HG02571 (cell line): ENCODE measurements around the gene TPCN1.
A peak's percentile ranks its signal among the peaks of the same experiment; 100 is the strongest.

Experiments
- ATAC-seq: cut with Tn5 transposase; IDR thresholded peaks from one replicate; pipeline ENCODE4 v1.9.1; 2021; ENCODE audit warnings: mild to moderate bottlenecking, moderate library complexity; ENCODE audit not compliant: unreplicated experiment

TPCN1 gene

DNA sequence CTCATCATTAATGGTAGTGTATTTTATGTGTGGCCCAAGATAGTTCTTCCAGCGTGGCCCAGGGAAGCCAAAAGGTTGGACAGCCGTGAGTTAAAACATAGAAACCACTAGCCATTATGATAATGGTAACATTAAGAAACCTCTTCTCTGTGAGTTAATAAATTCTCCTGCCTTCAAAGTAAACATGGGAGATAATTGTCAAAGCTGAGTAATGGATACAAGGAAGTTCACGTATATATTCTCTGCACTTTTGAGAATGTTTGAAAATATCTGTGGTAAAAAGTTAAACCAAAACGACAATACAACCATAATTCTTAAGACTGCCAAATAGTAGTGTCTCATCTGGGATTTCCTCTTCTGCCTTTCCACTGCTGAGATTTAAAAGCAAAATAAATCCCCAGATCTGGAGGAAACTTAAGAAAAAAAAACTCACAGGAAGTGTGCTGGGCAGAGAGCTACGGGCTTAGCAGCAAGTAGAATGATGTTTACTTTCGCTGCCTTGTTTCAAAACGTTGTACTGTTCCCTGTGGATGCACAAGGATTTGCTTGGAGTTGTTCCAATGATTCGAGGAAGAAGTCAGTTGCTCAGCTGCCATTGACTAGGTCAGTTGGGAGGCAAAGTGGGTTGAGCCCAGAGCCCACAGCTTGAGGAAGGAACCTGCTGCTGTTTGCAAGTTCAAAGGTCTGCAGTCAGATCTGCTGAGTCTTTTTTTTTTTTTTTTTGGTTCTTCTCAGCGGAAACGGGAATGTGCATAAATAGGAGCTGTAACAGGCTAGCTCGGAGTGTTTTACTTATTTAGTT is 1.7 kb downstream of the TPCN1 start:
- ATAC-seq, result no peak

DNA sequence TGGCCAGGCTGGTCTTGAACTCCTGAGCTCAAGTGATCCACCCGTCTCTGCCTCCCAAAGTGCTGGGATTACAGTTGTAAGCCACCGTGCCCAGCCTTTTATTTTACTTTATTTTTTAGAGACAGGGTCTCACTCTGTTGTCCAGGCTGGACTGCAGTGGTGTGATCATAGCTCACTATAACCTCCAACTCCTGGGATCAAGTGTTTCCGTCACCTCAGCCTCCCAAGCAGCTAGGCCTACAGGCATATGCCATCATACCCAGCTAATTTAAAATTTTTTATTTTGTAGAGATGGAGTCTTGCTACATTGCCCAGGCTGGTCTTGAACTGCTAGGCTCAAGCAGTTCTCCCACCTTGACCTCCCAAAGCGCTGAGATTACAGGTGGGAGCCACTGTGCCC is 3.7 kb downstream of the TPCN1 start:
- no peak for ATAC-seq

DNA sequence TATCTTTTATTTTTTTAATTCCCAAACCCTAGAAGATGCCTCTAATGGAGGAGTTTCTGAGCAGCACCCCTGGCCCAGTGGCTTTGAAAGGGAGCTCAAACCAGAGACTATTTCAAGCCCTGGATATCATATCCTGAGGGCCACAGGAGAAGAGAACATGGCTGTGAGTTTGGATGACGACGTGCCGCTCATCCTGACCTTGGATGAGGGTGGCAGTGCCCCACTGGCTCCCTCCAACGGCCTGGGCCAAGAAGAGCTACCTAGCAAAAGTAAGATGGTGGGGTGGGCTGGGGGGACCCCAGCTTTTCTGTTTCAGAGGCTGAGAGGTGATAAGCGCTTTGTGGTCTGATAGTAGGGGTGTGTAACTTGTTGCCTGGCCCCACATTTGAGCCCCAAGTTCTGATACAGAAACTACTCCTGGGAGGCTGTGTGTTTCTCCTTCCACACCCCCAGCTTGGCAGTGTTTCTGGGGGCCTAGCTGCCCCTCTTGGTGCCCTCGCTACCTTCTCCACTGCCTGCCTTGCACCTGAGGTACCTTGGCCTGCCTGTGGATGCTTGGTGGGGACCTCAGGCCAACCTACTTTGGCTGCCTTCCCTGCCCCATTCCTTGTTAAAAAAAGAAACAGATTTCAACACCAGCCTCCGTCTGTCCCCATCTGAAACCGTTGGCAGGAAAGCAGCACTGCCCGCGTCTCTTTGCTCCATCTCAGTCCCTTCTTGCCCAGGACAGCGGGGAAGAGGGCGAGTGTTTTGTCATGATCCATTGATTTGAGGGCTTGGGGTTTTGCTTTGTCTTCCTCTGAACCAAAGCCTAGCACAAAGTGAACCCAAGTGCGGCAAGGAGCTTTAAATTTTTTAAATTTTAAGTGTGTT is 5.7 kb downstream of the TPCN1 start:
- no peak for ATAC-seq

DNA sequence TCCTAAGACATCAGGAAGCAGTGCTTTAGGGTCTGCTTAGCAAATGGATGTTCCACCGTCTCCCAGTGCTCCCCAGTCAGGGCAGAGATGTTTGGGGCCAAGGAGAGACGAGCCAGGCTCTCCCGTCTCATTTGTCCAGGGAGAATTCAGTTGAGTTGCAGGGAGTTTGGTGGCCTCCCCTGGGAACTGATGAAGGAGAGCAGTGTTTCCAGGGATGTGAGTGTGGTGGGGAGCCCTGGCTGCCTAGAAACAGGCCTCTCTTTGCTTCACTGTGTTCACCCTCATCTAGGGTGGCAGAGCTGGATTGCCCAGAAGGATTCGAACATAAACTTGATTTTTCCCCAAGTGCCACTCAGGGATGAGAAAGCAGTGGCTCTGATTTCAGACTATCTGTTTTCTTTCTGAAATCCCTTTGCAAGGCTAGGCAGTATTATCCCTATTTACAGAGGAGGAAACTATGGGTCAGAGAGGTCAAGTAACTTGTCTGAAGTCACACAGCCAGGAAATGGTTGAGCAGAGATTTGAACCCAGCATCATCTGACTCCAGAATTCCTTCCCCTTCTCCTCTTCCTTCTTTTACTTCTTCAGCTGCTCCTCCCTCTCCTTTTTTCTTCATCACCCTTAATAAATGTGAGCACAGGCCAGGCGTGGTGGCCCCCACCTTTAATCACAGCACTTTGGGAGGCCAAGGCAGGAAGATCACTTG is 6.6 kb downstream of the TPCN1 start:
- ATAC-seq, result no peak

DNA sequence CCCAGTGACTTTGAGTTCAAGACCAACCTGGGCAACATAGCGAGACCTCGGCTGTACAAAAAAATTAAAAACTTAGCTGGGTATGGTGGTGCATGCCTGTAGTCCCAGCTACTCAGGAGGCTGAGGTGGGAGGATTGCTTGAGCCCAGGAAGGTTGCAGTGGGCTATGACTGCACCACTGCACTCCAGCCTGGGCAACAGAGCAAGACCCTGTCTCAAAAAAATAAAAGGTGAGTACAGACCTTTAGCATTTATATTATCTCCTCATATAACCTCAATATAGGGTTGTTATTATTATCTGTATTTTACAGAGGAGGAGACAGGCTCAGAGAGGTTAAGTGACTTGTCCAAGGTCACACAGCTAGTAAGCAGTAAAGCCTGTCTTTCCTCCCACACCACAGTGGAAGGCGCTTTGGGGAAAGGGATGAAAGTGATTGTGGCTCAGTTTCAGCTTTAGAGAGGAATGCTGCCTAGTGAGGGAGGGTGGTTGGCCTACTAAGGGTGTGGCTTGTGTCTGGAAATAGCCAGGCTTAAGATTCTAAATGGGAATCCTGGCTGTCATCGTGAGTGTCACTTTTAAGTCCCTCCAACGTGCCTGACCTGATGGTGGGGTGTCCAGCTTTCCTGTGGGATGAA is 7.2 kb downstream of the TPCN1 start:
- no peak for ATAC-seq

DNA sequence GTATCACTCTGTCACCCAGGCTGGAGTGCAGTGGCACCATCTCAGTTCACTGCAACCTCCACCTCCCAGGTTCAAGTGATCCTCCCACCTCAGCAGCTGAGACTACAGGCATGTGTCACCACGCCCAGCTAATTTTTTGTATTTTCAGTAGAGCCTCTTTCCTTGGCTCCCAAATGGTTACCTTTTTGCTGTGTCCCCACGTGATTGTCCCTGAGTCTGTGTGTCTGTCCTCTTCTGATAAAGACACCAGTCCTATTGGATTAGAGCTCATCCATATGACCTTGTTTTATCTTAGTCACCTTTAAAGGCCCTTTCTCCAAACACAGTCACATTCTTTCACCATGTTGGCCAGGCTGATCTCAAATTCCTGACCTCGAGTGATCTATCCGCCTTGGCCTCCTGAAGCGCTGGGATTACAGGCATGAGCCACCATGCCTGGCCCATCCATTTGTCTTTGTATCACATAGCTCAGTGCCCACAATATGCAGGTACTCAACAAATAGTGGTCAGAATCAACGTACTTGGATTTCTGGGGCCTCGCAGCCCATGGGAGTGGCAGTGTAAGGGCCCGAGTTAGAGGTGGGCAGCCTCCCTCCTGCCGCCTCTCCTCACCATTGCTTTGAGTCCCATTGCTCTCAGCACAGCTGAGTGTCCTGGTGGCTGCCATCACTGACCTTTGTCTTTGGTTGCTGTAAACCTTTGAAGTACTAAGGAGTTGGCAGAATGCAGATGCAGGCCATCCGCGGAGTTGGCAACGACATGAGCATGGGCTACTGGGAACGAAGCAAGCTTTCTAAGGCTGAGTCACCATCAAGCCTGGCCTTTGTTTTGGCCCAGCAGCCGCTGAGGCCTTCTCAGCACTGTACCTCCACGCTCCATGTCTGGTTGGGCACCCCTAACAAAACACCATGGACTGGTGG is 9.3 kb downstream of the TPCN1 start:
- peak; percentile 17 for ATAC-seq

DNA sequence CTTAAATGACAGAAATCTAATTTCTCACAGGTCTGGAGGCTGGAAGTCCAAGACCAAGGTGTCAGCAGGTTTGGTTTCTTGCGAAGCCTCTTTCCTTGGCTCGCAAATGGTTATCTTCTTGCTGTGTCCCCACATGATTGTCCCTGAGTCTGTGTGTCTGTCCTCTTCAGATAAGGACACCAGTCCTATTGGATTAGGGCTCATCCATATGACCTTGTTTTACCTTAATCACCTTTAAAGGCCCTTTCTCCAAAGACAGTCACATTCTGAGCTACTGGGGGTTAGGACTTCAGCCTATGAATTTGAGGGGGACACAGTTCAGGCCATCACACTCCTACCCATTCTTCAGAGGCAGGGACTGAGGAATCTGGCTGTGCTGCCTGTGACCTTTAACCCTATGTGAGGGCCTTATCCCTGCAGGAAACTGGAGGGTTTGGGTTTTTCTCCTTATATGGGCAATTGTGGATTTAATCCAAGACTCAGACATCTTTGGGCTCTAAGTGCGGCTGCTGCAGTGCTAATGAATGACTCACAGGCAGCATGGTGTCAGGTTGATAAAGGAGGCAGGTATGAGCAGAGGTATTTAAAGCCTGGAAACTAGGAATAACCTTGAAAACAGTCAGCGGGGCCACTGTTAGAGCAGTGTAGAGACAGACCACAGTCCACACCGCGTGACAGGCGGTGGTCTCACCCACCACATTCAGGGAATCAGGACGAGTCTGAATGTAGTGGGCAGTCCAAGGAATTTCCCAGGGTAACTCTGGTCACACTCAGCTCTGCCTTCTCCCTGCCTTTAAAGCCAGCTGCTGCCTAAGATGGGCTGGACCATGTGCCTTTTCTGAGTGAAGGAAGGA is 10.2 kb downstream of the TPCN1 start:
- no peak for ATAC-seq

DNA sequence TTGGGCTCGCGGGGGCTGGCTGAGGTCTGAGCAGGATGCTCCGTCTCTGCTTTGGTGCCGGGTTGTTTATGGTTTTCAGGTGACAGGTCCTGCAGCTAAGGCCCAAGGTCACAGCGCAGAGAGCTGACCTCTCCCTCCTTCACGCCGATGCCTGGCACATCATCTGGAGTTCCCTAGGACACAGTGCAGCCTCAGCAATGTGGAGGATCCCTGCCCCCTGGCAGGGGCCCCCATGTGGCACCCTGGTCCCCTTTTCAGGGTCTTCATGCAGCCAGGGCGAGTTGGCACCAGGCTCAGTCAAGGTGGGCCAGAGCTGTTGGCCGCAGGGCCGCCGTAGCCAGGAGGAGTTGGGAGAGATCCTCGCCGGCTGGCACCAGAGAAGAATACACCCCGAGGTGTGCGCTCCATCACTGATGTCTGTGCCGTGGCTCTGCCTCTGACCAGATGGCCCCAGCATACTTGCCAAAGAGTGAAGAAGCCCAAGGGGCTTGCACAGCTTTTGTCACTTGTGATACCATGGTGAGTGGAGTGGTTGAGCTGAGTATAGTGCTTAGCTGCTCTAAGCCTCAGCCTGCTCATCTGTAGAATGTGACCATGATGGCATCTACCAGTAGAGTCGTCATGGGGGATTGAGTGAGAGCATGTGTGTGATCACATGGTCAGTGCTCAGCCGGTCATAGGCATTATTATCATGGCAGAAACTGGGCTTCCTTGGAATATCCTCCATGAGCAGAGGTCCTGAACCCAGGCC is 11.0 kb downstream of the TPCN1 start:
- no peak for ATAC-seq

DNA sequence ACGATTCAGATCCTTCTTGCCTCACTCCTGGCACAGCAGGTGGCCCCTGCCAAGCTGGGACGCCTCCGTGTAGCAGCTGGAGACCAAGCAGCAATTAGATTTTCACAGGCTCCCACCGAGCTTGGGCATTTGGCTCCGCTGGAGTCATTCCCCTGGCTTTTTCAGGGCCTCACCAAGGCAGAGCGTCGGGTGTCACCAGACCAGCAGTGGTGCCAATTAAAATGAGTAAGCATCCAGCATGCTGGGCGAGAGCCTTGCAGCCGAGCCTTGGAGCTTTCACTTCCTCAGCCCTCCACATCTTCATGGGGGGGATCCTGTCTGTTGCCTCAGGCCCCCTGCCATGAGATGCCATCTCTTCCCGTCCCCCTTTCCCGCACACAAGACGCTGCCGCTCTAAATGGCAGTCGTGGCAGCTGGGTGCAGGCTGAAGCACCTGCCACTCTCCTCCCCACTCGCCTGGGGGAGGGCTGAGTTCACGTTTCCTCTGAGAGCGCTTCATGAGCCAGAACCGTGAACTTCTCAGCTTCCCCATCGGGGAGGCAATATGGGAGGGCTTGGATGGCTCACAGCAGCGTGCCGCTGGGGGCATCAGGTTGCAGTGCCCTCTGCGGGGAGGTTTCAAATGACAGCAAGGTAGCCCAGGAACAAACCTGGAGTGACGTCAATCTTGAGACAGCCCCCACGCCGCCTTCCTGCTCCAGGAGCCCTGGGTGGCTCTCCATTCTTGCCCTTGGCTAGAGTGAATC is 11.7 kb downstream of the TPCN1 start:
- ATAC-seq, result peak; percentile 43

DNA sequence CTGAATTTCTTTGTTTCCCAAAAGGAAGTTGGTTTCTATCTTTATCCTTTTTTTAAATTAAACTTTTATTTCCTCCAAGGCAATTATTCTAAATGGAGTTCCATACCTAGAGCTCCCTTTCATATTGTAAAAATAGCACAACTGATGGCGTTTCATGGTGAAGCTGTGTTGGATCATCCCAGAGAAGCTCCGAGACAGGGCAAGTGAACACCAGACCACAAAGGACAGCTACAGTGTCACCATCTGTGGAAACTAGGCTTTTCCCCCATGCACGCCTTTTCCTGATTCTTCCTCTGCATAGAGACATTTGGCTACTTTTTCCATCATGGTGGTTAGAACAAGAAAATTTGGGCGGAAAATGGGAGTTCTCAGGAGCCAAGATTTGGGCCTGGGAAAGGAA is 12.7 kb downstream of the TPCN1 start:
- no peak for ATAC-seq

DNA sequence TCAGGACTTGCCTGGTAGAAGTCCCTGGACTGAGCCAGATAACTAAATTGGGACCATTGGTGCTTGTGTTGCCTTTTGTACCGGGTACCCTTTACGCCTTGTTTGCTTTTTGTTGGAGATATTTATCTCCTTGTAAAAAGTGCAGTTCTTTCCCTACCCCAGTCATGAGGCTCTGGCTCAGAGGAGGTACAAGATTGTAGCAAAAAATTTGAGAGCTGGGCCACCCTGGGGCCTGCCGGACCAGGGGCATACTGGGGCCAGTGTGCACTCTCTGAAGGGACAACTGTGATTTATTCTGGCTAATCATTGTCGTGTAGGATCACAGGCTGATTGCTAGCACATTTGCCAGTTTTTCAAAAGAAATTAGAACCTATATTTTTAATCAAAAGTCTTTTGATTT is 13.2 kb downstream of the TPCN1 start:
- ATAC-seq, result no peak

DNA sequence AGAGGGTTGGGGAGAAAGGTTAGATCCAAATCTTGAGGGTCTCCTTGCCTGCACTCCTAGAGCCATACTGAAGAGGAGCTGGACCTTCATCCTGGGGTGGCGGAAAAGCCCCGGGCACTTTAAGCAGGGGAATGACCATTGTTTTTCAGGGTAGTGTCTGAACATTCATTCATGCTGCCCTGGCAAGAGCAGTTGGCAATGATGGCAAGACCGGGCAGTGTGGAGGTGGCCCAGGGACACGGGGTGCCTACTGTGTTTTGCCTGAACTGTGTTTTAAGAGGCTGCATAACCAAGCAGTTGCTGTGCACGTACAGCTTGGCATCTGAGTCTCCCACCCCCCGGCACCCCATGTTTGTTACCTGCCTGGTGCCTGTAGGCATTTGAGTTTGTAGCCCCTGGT is 14.7 kb downstream of the TPCN1 start:
- no peak for ATAC-seq

DNA sequence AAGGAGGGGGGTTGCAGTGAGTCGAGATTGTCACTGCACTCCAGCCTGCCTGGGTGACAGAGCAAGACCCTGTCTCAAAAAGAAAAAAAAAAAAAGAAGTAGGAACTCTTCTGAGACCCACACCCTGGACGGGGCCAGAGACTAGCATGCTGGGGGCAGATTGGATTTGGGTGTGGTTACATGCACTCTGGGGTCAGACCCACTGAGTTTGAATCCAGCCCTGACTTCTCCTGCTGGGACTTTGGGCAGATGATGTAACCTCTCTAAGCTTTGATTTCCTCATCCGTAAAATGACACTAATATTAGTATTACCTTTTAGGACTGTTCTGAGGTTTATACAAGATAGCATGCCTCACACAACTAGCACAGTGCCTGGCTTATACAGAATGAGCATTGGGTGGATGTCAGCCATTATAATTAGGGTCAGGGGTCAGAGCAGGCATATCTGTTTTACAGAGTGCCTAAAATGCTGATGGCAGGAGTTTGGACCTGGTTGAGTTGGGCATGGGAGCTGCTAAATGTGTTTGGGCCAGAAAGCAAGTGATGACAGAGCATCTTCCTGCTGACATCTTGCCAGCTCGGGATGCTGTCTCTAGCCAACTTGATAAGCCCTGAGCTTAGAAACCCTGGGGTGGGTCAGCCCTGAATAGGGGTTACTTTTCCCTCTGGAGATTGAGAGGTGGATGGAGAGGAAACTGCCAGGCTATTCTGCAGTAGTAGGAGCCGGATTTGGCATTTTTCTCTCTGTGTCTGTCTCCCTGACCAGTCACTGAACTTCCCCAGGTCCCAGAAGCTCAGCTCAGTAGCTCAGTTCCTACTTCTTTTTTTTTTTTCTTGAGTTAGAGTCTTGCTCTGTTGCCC is 15.5 kb downstream of the TPCN1 start:
- no peak for ATAC-seq

DNA sequence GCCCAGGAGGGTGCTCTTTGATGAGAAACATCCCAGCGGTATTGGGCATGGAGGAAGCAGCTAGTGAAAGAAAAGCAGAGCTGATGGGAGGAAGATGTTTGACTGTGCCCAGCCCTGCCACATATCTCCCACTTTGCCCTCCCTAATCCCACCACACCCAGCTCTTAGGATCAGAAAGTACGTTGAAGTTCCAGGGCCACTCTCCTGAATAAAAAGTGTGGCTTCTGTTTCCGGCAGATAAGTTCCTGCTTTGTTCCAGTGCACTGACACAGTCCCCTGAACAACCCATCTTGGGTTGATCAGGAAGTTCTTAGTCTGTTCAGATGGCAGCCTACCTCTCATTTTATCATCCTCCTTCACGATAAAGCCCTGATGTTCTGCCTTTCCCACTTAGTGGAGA is 16.5 kb downstream of the TPCN1 start:
- ATAC-seq, result no peak

DNA sequence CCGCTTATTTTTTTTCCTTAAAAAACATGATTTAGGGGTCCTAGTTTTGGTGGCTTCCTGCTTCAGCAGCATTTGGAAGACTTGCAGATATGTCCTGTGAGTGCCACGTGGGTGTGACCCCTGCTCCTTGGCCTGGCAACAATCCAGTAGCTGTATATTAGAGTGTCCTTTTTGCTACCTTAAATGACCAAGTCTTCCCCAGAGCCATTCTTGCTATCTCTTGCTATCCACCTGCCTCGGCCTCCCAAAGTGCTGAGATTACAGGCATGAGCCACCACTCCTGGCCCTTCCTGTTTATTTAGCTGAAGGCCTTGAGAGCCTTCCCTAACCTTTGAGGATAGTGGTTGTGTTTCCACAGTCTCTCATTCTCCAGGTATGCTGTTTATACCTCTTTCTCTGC is 17.0 kb downstream of the TPCN1 start:
- no peak for ATAC-seq

DNA sequence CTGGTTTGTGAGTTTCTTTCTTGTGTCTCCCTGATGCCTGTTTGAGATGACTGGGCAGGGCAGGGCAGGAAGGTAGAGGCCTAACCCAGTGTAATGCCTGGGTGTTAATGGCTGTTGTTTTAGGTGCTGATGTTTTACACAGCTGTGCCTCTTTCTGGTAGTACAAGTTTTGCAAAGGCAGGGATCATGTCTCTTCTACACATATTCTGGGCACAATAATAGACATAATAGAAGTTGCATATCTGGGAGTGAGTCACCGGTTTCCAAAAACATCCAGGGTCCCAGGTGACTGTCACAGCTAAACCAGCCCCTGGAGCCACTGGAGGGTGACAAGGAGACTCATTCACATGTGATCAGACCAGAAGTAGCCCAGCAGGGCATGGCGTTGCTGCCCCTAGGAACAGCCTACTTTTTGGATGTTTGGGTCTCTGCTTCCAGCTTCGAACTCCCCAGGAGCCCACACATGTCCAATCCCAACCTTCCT is 18.1 kb downstream of the TPCN1 start:
- ATAC-seq, result no peak
